ENCODE measurements around the gene RPL21.
"Not testable (repeated sequence)": the region's sequence is repeated elsewhere in the genome, so short reads cannot be mapped to it uniquely, and the experiment has no call there.

Gene RPL21

DNA sequence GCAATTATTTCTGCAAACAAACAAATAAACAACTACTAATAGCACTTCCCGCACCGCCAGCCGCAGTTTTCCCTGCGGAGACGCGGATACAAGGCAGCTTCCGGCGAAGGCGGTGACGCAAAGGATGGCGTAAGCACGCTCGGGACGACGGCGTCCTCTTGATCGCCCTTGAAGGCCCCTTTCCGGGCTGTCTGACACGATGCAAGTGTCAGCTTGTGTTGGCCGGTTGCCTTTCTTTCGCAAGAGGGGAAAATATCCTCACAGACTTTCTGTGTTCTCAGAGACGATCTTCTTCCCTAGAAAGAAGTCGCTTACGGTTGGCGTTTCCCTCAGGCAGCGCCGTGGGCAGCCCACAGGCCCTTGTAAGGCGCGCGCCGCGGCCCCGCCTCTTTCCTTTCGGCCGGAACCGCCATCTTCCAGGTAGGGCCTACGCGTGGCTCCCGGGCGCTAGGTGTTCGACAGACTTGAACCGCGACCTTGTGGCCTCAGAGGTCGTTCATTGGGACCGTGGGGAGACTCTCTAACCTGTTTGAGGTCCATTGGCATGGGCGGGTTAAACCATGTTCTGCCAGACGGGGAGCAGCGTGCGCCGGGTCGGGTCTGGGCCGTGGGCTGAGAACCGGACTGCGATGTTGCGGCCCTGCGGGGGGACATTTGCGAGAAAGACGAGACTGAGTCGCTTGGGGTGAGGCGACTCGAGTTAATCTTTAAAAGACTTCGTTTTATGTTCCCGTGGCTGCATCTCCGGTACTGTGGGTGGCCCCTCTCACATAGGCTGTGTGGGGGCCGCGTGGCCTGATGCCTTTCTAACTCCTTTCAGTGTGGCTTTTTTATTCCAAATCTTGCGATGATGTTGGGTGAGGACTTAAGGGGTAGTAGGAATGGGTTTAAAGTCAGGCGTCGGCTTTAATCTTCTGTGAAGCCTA is at the start of gene RPL21:
RPL21 (plus strand) TSS at position 393 of the 926 bp plus-strand sequence. CDS start 2,219 bp downstream, outside the sequence.
- DNase-seq = peak; percentile 76

DNA sequence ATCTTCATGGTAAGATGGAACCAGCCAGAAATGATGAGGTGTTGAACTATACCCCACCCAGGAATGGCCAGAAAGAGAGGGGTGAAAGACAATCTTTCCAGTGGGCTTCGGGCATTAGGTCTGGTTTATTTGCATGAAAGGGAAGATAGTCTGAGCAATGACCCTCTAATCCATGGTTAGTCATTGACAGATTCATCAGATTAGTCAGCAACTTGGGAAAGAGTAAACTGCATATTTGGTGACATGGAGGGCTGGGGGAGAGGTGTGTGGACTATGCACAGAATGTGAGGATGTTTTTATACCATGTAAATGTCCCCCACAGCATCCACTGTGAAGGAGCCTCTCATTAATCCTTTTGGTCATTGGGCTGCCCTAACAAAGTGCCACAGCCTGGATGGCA is 49.7 kb upstream of the RPL21 start:
- no peak for DNase-seq

DNA sequence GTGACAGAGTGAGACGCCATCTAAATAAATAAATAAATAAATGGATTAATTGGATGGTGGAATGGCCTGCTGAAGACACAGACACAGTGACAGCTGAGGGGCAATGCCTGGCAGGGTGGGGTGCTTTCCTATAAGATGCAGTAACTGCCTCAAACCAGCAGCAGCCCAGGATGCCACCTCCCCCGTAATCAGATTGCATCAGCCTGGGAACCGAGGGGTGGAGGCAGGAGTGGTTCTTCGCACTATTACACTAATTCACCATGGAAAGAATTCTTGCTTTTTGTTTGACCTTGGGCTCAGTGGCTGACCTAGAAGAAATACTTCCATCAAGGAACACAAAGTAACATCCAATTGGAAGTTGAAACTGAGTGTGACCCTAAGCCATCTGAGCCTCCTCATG is 48.2 kb upstream of the RPL21 start:
- DNase-seq = no peak

DNA sequence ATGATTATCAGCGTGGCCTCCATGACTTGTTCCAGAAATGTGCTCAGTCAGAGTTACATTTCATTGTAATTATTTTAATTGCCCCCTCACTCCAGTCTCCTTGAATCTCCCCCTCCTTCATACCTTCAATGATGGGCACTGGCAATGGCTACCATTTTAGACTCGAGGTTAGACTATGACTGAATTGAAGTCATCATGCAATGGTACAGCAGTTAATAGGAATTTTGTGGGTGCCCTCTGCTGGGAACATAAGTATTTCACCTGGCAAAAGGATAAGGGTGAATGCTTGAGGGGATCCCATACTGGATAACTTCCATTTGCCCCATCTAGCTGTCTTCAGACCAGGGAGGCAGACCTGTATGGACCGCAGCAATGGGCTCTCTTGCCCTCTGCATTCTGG is 47.5 kb upstream of the RPL21 start:
- DNase-seq = no peak

DNA sequence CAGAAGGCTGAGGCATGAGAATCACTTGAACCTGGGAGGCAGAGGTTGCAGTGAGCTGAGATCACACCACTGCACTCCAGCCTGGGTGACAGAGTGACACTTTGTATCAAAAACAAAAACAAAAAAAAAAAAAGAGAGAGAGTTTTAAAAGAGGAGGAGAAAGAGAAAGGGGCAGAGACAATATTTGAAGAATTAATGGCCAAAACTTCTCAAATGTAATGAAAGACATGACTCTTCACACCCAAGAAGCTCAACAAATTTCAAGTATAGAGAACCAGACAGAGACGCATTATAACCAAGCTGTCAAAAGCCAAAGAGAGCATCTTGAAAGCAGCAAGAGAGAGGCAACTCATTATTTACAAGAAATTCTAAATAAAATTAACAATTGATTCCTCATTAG is 42.8 kb upstream of the RPL21 start:
- no peak for DNase-seq

DNA sequence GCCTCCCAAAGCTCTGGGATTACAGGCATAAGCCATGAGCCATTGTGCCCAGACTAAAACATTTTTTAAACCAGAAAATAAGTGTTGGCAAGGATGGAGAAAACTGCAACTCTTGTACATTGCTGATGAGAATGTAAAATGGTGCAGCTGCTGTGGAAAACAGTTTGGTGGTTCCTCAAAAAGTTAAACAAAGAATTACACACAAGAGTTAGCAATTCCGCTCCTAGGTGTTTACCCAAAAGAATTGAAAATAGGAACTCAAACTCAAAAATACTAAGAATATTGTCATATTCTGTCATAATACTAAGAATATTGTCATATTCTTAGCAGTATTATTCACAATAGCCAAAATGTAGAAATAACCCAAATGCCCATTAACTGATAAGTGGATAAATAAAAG is 40.1 kb upstream of the RPL21 start:
- DNase-seq = no peak

DNA sequence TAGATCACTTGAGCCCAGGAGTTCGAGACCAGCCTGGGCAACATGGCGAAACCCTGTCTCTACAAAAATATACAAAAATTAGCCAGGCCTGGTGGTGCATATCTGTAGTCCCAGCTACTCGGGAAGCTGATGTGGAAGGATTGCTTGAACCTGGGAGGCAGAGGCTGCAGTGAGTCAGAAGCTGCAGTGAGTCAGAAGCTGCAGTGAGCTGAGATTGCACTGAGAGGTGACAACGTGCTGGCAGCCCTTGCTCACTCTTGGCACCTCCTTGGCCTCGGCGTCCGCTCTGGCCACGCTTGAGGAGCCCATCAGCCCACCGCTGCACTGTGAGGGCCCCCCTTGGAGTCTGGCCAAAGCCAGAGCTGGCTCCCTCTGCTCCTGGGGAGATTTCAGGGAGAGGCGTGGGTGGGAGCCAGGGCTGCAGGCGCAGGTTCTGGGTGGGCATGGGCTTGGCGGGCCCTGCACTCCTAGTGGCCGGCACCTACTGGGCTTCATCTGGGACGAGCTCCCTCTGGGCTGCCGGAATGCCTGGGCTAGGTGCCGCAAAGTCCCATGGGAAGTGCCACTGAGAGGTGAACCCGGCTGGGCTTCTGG is 39.5 kb upstream of the RPL21 start:
- DNase-seq = no peak

DNA sequence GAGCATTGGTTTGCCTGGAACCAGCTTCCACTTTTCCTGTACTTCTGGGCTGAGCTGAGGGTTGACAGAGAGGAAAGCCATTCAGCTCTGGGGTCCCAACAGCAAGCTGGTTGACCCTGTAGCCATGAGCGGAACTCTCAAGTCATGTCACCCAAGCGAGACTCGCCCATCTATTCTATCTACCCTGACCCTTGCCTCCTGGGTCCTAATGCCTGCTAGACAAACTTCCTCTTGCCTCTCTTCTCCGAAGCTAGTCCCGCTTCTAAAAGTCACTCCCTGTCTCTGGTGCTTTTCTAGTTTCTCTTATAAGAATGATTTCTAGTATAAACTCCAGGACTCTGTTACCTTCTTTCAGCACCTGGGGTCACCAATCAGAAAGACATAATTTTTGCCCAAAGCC is 38.0 kb upstream of the RPL21 start:
- not testable (repeated sequence) for DNase-seq

DNA sequence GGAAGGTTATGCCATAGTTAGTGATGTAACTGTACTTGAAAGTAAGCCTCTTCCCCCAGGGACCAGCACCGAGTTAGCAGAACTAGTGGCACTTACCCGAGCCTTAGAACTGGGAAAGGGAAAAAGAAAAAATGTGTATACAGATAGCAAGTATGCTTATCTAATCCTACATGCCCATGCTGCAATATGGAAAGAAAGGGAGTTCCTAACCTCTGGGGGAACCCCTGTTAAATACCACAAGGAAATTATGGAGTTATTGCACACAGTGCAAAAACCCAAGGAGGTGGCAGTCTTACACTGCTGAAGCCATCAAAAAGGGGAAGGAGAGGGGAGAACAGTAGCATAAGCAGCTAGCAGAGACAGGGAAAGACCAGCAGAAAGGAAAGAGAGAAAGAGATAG is 33.6 kb upstream of the RPL21 start:
- not testable (repeated sequence) for DNase-seq

DNA sequence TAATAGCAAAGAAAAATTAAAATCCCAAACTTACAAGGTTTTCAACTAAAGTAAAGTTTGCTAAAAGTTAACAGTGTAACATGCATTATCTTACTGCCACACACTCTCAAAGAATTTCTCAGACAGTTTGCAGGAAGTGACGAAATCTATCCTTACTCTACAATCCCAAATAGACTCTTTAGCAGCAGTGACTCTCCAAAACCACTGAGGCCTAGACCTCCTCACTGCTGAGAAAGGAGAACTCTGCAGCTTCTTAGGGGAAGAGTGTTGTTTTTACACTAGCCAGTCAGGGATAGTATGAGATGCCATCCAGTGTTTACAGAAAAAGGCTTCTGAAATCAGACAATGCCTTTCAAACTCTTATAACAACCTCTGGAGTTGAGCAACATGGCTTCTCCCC is 32.5 kb upstream of the RPL21 start:
- not testable (repeated sequence) for DNase-seq

DNA sequence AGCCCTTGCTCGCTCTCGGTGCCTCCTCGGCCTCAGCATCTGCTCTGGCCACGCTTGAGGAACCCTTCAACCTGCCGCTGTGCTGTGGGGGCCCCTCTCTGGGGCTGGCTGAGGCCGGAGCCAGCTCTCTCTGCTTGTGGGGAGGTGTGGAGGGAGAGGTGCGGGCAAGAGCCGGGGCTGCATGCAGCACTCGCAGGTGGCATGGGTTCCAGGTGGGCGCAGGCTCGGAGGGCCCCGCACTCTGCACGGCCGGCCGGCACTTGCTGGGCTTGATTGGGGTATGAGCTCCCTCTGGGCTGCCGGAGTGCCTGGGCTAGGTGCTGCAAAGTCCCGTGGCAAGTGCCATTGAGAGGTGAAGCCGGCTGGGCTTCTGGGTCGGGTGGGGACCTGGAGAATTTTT is 31.7 kb upstream of the RPL21 start:
- DNase-seq = no peak

DNA sequence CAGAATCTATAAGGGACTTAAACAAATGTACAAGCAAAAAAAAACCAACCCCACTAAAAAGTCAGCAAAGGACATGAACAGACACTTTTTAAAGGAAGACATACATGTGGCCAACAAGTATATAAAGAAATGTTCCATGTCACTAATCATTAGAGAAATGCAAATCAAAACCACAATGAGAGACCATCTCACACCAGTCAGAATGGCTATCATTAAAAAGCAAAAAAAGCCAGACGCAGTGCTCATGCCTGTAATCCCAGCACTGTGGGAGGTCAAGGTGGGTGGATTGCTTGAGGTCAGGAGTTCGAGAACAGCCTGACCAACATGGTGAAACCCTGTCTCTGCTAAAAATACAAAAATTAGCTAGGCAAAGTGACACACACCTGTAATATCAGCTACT is 29.3 kb upstream of the RPL21 start:
- not testable (repeated sequence) for DNase-seq

DNA sequence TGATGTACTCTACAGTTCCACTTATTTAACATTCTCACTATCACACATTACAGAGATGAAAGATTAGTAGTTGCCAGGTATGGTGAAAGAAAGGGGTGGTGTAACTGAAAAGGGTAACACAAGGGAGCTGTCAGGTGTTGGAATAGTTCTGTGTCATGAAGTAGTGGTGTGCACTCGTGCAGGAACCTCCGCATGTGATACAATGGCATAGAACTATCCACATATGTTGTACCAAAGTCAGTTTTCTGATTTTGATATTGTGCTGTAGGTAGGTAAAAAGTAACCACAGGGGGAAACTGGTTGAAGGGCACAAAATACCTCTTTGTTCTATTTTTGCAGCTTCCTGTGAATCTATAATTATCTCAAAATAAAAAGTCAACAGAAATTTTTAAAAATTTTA is 24.4 kb upstream of the RPL21 start:
- DNase-seq = no peak

DNA sequence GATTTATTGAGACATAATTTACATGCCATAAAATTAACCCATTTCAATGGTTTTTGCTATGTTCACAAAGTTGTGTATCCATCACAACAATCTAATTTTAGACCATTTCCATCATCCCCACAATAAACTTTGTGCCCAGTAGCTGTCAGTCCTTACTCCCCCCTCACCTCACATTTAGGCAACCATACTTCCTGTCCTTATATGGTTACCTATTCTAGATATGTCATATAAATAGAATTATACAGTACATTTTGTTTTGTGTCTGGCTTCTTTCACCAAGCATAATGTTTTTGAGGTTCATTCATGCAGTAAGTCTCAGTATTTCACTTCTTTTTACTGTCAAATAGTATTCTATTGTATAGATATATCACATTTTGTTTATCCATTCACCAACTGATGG is 23.2 kb upstream of the RPL21 start:
- no peak for DNase-seq

DNA sequence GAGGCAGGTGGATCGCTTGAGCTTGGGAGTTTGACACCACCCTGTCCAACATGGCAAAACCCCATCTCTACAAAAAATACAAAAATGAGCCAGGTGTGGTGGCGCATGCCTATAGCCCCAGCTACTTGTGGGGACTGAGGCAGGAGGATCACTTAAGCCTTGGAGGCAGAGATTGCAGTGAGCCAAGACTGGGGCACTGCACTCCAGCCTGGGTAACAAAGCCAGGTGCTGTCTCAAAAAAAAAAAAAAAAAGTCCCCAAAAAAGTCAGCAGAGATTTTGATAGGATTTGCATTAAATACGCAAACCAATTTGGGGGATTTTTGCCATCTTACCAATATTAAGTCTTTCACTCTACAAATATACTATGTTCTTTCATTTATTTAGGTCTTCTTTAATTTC is 21.7 kb upstream of the RPL21 start:
- no peak for DNase-seq

DNA sequence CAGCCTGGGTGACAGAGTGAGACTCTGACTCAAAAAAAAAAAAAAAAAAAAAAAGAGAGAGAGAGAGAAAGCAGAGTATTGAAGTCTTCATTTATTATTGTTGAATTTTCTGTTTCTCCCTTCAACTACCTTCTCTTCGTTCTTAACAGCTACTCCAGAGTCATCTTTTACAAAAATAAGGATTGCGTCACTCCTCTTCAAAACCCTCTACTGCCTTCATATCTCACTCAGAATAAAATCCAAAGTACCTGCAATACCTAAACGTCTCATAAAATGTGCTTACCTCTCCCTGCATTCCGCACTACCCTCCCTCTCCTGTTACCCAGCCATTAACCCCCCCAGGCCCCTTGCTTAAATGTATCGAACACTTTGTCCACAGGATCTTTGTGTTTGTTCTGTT is 17.4 kb upstream of the RPL21 start:
- no peak for DNase-seq

DNA sequence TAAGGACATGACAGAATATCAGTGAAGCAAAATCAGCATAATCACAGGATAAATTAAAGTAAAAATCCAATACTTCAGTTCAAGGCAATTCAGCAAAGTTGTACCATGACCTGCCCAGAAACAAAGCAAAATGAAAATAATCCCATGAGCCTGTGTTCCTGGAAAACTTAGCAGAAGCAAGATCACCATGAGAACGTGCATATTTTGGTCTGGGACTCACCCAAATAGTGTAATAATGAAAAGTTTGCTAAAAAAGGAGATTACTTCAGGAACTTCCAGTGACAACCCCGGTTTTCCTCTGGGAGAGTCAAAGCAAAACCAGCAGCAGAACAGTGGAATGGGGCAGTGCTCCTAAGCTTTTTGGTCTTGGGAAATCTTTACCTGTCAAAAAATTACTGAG is 14.9 kb upstream of the RPL21 start:
- no peak for DNase-seq

DNA sequence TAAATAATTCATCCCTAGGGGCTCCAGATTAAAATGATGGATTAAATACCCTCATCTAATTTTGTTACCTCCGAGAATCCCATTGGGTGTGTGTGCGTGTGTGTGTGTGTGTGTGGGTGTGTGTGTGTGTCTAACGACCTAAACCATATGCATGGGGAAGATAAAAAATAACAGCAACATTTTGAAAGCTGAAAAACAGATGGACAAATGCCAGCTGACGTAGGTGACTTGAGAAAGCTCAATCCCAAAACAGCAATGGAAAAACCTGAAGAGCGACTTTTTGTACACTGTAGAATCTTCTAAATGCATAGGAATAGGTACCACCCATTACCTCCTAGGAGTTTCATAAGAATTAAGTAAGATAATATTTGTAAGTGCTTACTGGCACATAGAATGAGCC is 8.7 kb upstream of the RPL21 start:
- DNase-seq = no peak

DNA sequence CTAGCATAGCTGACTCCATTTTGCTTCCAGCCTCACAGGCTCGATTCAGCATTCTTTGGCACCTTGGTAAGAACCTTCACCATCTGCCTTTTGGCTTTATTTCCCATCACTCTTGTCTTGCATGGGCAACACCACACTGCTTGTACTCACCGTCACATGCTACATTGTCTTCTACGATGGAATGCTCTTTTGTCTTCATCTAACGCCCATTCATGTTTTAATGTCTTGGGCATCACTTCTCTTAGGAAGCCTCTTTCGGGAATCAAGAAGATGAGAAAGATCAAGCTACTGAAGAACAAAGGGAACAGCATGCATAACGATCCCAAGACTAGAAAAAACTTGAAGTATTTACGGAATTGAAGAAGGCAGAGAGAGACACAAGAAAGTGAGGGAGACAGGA is 5.7 kb upstream of the RPL21 start:
- DNase-seq = no peak

DNA sequence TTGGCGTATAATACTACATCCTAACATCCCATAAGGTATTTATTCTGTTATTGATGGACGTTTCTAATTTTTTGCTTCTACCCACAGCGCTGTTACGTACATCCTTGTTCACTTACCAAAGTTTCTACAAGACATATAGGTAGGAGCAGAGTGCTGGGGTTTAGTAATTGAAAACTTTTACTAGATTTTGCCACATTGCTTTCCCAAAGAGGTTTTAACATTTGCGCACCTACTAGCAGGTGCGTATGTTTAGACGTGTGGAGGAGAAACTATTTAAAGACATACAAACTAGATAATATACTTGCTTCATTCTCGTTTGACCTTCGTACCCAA is 559 bp upstream of the RPL21 start:
- no peak for DNase-seq

DNA sequence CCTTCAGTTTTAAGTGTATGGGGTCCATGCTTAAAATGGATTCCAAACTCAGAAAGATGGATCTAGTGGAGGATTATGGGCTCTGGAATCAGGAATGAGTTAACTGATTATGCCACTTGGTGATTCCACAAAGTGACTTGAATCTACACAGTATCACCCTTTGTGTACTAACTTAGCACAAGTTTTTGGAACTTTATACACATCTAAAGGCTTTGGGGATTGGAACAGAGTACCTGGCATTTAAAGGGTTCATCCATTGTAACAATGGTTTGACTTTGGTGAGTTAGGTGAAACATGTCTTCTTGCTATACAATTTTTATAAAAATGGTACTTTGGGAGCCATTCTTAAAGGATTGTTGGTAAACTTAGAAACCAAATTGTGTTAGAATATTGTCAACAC is 1.1 kb downstream of the RPL21 start:
- DNase-seq = no peak

DNA sequence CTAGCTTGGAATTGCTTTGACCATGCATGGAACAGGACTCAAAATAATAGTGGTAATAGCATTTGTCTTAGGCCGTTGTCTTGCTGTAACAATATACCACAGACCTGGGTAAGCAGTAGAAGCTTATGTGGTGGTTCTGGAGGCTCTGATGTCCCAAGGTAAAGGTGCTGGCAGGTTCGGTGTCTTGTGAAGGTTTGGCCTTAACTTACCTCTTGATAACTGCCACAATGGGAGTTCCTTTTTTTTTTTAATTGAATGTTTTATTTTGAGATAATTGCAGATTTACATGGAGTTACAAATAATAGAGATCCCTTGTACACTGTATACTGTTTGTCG is 5.8 kb downstream of the RPL21 start:
- no peak for DNase-seq

DNA sequence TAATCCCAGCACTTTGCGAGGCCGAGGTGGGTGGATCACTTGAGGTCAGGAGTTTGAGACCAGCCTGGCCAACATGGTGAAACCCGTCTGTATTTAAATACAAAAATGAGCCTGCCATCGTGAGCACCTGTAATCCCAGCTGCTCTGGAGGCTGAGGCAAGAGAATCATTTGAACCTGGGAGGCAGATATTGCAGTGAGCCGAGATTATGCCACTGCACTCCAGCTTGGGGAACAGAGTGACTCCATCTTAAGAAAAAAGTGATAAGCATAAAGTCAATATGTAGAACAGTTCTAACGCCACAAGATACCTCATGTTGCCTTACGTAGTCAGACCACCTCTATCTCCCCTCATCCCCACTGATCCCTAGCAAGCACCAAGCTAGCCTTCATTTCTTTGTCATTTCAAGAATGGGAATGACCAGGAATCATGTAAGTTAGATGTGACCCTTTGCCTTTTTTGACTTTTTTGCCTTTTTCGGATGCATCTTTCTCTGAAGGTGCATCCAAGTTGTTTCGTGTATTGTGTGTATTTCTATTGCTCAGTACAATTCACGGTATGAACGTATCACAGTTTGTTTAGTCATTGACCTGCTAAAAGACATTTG is 6.4 kb downstream of the RPL21 start:
- DNase-seq = no peak

DNA sequence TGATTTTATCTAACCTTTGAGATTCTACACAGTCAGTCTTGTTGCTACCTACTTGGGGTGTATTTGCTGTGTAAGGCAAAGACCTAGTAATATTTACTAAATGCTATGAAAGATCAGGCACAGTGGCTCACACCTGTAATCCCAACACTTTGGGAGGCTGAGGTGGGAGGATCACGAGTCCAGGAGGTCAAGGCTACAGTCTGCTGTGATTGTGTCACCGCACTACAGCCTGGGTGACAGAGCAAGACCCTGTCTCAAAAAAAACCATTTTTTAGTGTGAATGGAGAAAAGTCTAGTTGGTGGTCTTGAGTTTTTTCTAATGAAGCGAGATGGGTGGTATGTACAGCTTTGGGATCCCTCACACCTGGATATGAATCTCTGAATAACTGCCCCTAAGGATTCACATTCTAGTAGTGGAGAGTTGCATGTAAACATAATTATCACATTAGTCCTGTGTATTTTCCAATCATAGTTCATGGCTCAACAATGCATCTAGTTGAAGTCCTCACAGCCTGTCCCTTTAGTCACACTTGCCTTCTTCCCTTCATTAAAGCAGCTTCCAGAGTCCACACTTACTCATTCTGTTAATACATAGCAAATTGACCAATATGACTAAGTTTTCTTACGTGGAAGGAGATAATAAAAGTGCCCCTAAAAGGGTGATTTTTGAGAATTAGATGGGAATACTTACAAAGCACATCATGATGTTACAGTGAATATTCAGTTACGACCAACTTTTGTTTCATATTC is 7.5 kb downstream of the RPL21 start:
- no peak for DNase-seq

Measured in DMS79 treated with DMSO at 0.1 percent for 48 hours (cell line).